SK-N-SH treated with all-trans-retinoic acid at 6 μM for 48 hours (cell line): Measurements from ENCODE around the gene CSNK1D.

Experiments used
- ATAC-seq: fragments of 200-7000 bp; cut with Tn5 transposase; 3 replicates; pipeline ENCODE4 v1.9.1; 2020; ENCODE audit warnings: mild to moderate bottlenecking, moderate library complexity
- ARNTL ChIP-seq: fragments of 450-650 bp; formaldehyde crosslinking; IDR thresholded peaks from 2 replicates; pipeline ENCODE4 v1.5.0; 2020; ENCODE audit warnings: low read depth, mild to moderate bottlenecking, moderate library complexity, borderline replicate concordance
- BACH2 ChIP-seq: fragments of 250-450 bp; sonication (Bioruptor Pico); IDR thresholded peaks from 2 replicates; pipeline ENCODE4 v1.9.0; 2021; ENCODE audit warnings: mild to moderate bottlenecking, borderline replicate concordance
- CSRNP3 ChIP-seq: fragments of 250-450 bp; sonication (Bioruptor Pico); IDR thresholded peaks from 2 replicates; pipeline ENCODE4 v1.5.1; 2021; ENCODE audit warnings: mild to moderate bottlenecking, moderate library complexity
- ESRRG ChIP-seq: fragments of 250-450 bp; sonication (Bioruptor Pico); IDR thresholded peaks from 2 replicates; pipeline ENCODE4 v1.6.1; 2021; ENCODE audit warnings: mild to moderate bottlenecking
- GLIS3 ChIP-seq: fragments of 250-450 bp; sonication (Bioruptor Pico); IDR thresholded peaks from 2 replicates; pipeline ENCODE4 v1.5.0; 2020; ENCODE audit warnings: mild to moderate bottlenecking, moderate library complexity
- ISL1 ChIP-seq: fragments of 250-450 bp; sonication (Bioruptor Pico); IDR thresholded peaks from 2 replicates; pipeline ENCODE4 v2.1.2; 2022; ENCODE audit warnings: mild to moderate bottlenecking, moderate library complexity
- OSR1 ChIP-seq: fragments of 250-450 bp; sonication (Bioruptor Pico); IDR thresholded peaks from 2 replicates; pipeline ENCODE4 v1.8.0; 2022; ENCODE audit warnings: moderate library complexity, mild to moderate bottlenecking, inconsistent platforms
- PATZ1 ChIP-seq: fragments of 250-450 bp; sonication (Bioruptor Pico); IDR thresholded peaks from 2 replicates; pipeline ENCODE4 v1.8.0; 2020; ENCODE audit warnings: mild to moderate bottlenecking, moderate library complexity, borderline replicate concordance
- POU6F1 ChIP-seq: fragments of 250-450 bp; sonication (Bioruptor Pico); IDR thresholded peaks from 2 replicates; pipeline ENCODE4 v1.8.0; 2021; ENCODE audit warnings: low read depth, mild to moderate bottlenecking, moderate library complexity, borderline replicate concordance
- PPARA ChIP-seq: fragments of 250-450 bp; sonication (Bioruptor Pico); IDR thresholded peaks from 2 replicates; pipeline ENCODE4 v1.5.0; 2020; ENCODE audit warnings: mild to moderate bottlenecking, borderline replicate concordance
- RARB ChIP-seq: fragments of 250-450 bp; sonication (Bioruptor Pico); IDR thresholded peaks from 2 replicates; pipeline ENCODE4 v1.8.0; 2021; ENCODE audit warnings: mild to moderate bottlenecking, moderate library complexity
- SNAI2 ChIP-seq: fragments of 250-450 bp; sonication (Bioruptor Pico); IDR thresholded peaks from 2 replicates; pipeline ENCODE4 v1.5.0; 2020; ENCODE audit warnings: mild to moderate bottlenecking, moderate library complexity
- TCF4 ChIP-seq: fragments of 250-450 bp; sonication (Bioruptor Pico); IDR thresholded peaks from 2 replicates; pipeline ENCODE4 v1.8.0; 2021; ENCODE audit warnings: mild to moderate bottlenecking, moderate library complexity, borderline replicate concordance
- TOX ChIP-seq: fragments of 250-450 bp; sonication (Bioruptor Pico); IDR thresholded peaks from 2 replicates; pipeline ENCODE4 v1.8.0; 2021; ENCODE audit warnings: mild to moderate bottlenecking, moderate library complexity, borderline replicate concordance
- TSHZ2 ChIP-seq: fragments of 250-450 bp; sonication (Bioruptor Pico); IDR thresholded peaks from 2 replicates; pipeline ENCODE4 v1.5.0; 2020; ENCODE audit warnings: mild to moderate bottlenecking, moderate library complexity
- ZC3H10 ChIP-seq: fragments of 250-450 bp; sonication (Bioruptor Pico); IDR thresholded peaks from 2 replicates; pipeline ENCODE4 v1.5.1; 2021; ENCODE audit warnings: mild to moderate bottlenecking, moderate library complexity
- ZNF565 ChIP-seq: fragments of 450-650 bp; formaldehyde crosslinking; conservative IDR thresholded peaks from 2 replicates; pipeline ENCODE4 v1.5.0; 2020; ENCODE audit warnings: low read depth, mild to moderate bottlenecking, moderate library complexity
- ZNF70 ChIP-seq: fragments of 450-650 bp; formaldehyde crosslinking; IDR thresholded peaks from 2 replicates; pipeline ENCODE4 v1.5.0; 2020; ENCODE audit warnings: mild to moderate bottlenecking, moderate library complexity
- ZNF8 ChIP-seq: fragments of 450-650 bp; formaldehyde crosslinking; IDR thresholded peaks from 2 replicates; pipeline ENCODE4 v1.5.0; 2020; ENCODE audit warnings: mild to moderate bottlenecking, moderate library complexity

CSNK1D gene

GRCh38 chr17:82245134-82246039 is 28.1 kb downstream of the CSNK1D start (continued):
- TF ChIP-seq TSHZ2 (CRISPR knock-in tag), result no peak
- TF ChIP-seq TOX, result no peak
- no peak for TF ChIP-seq PPARA (CRISPR knock-in tag)
- TF ChIP-seq ZNF8, result no peak
- no peak for TF ChIP-seq ARNTL (CRISPR knock-in tag)
- no peak for TF ChIP-seq RARB (CRISPR knock-in tag)
- TF ChIP-seq ZC3H10 (CRISPR knock-in tag), result no peak
- no peak for TF ChIP-seq ZNF70
- TF ChIP-seq, all 23 proteins: peak for 0

- no peak for TF ChIP-seq TOX
- no peak for TF ChIP-seq ZNF565 (CRISPR knock-in tag)
- TF ChIP-seq PPARA (CRISPR knock-in tag), result no peak
- no peak for TF ChIP-seq ZNF8
- TF ChIP-seq OSR1, result no peak
- TF ChIP-seq RARB (CRISPR knock-in tag), result no peak
- TF ChIP-seq GLIS3 (CRISPR knock-in tag), result no peak
- TF ChIP-seq ISL1 (CRISPR knock-in tag), result no peak
- no peak for TF ChIP-seq SNAI2 (CRISPR knock-in tag)
- TF ChIP-seq PATZ1, result no peak
- no peak for TF ChIP-seq ARNTL (CRISPR knock-in tag)
- no peak for TF ChIP-seq BACH2 (CRISPR knock-in tag)
- TF ChIP-seq, all 23 proteins: peak for 0
- ATAC-seq, result peak; percentile 4; the same call in 1 of the 3 replicates
These were observed 28.9 kb downstream of the CSNK1D start for GRCh38 chr17:82244413-82245133.

GRCh38 chr17:82243648-82244412 is 29.7 kb downstream of the CSNK1D start:
- no peak for ATAC-seq
- no peak for TF ChIP-seq ARNTL (CRISPR knock-in tag)
- no peak for TF ChIP-seq TOX
- no peak for TF ChIP-seq ZNF565 (CRISPR knock-in tag)
- TF ChIP-seq GLIS3 (CRISPR knock-in tag), result no peak
- no peak for TF ChIP-seq RARB (CRISPR knock-in tag)
- no peak for TF ChIP-seq ESRRG (CRISPR knock-in tag)
- no peak for TF ChIP-seq POU6F1 (CRISPR knock-in tag)
- TF ChIP-seq TCF4 (CRISPR knock-in tag), result no peak
- TF ChIP-seq CSRNP3 (CRISPR knock-in tag), result no peak
- TF ChIP-seq TSHZ2 (CRISPR knock-in tag), result no peak
